ENCODE results near the gene PRKCZ.

Gene PRKCZ

DNA sequence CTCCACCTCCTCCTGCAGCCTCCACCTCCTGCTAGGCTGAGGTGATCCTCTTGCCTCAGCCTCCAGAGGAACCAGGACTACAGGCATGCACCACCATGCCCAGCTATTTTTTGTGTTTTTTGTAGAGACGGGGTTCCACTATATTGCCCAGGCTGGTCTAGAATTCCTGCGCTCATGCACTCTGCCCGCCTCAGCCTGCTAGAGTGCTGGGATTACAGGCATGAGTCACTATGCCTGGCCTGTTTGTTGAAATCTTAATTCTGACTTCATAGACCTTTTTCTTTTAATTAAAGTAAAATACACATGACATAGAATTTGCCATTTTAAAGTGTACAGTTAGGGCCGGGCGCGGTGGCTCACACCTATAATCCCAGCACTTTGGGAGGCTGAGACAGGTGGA lies 101.7 kb downstream of the PRKCZ start:
- Histone ChIP-seq H3K4me1 (ENCODE audit: control insufficient read depth, insufficient read depth, low read length) (no peaks in the 10 kb centered on the region), H3K36me3 (ENCODE audit: control insufficient read depth in 2 of 2, insufficient read depth in 2 of 2, low read length in 2 of 2) (no peaks in the 10 kb centered on the region), H3K27me3 (ENCODE audit: control insufficient read depth in 1 of 2, insufficient read depth in 2 of 2, low read length in 2 of 2) (no peaks in the 10 kb centered on the region), H3K4me3 (ENCODE audit: low read length in 2 of 2) (no peak overlapping the region), H3K9me3 (ENCODE audit: control insufficient read depth in 2 of 2, low read length in 2 of 2) (no peaks in the 10 kb centered on the region), H3K9ac (ENCODE audit: low read length in 2 of 2) (no peak overlapping the region), H3K27ac (ENCODE audit: low read length) (no peak overlapping the region)

GRCh38 chr1:2152954-2153353 lies 102.7 kb downstream of the PRKCZ start:
- H3K9ac ChIP-seq (ENCODE audit: low read length in 2 of 2): no peak overlapping the region
- no peak overlapping the region for H3K27ac ChIP-seq (ENCODE audit: low read length)
- no peaks in the 10 kb centered on the region for H3K36me3 ChIP-seq (ENCODE audit: control insufficient read depth in 2 of 2, insufficient read depth in 2 of 2, low read length in 2 of 2)
- no peaks in the 10 kb centered on the region for H3K9me3 ChIP-seq (ENCODE audit: control insufficient read depth in 2 of 2, low read length in 2 of 2)
- H3K4me3 ChIP-seq (ENCODE audit: low read length in 2 of 2): no peak overlapping the region
- H3K27me3 ChIP-seq (ENCODE audit: control insufficient read depth in 1 of 2, insufficient read depth in 2 of 2, low read length in 2 of 2): no peaks in the 10 kb centered on the region
- H3K4me1 ChIP-seq (ENCODE audit: control insufficient read depth, insufficient read depth, low read length): no peaks in the 10 kb centered on the region

DNA sequence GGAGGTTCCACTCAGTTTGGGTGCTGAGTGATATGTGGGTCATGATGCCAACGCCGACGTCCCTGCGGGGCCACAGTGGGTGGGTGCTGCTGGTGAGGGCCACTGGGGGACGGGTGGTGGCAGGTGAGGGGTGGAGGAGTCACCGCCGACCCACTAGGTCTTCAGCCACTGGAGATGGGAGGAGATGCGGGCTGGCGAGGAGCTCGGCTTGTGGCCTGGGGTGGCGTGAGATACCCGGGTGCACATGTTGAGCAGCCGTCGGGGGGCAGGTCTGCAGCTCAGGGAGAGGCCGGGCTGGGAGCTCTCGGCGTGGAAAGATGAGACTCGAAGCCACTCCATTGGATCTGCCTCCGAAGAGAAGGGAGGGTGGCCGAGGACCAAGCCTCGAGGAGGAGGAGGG lies 103.8 kb downstream of the PRKCZ start:
- H3K9me3 ChIP-seq (ENCODE audit: control insufficient read depth in 2 of 2, low read length in 2 of 2): no peaks in the 10 kb centered on the region
- no peaks in the 10 kb centered on the region for H3K36me3 ChIP-seq (ENCODE audit: control insufficient read depth in 2 of 2, insufficient read depth in 2 of 2, low read length in 2 of 2)

GRCh38 chr1:2155147-2155598 lies 105.0 kb downstream of the PRKCZ start:
- Histone ChIP-seq H3K36me3 (ENCODE audit: control insufficient read depth in 2 of 2, insufficient read depth in 2 of 2, low read length in 2 of 2) (no peaks in the 10 kb centered on the region), H3K4me1 (ENCODE audit: control insufficient read depth, insufficient read depth, low read length) (no peaks in the 10 kb centered on the region), H3K27me3 (ENCODE audit: control insufficient read depth in 1 of 2, insufficient read depth in 2 of 2, low read length in 2 of 2) (no peaks in the 10 kb centered on the region), H3K9ac (ENCODE audit: low read length in 2 of 2) (no peak overlapping the region), H3K27ac (ENCODE audit: low read length) (no peak overlapping the region), H3K9me3 (ENCODE audit: control insufficient read depth in 2 of 2, low read length in 2 of 2) (no peaks in the 10 kb centered on the region), H3K4me3 (ENCODE audit: low read length in 2 of 2) (no peak overlapping the region)

More for the DNA sequence above, 103.8 kb downstream of the PRKCZ start:
- H3K4me1 ChIP-seq (ENCODE audit: control insufficient read depth, insufficient read depth, low read length): no peaks in the 10 kb centered on the region
- no peak overlapping the region for H3K9ac ChIP-seq (ENCODE audit: low read length in 2 of 2)
- H3K27me3 ChIP-seq (ENCODE audit: control insufficient read depth in 1 of 2, insufficient read depth in 2 of 2, low read length in 2 of 2): no peaks in the 10 kb centered on the region
- H3K4me3 ChIP-seq (ENCODE audit: low read length in 2 of 2): no peak overlapping the region
- no peak overlapping the region for H3K27ac ChIP-seq (ENCODE audit: low read length)

- no peak overlapping the region for H3K9ac ChIP-seq (ENCODE audit: low read length in 2 of 2)
- no peaks in the 10 kb centered on the region for H3K9me3 ChIP-seq (ENCODE audit: control insufficient read depth in 2 of 2, low read length in 2 of 2)
- H3K27ac ChIP-seq (ENCODE audit: low read length): no peak overlapping the region
- H3K36me3 ChIP-seq (ENCODE audit: control insufficient read depth in 2 of 2, insufficient read depth in 2 of 2, low read length in 2 of 2): no peaks in the 10 kb centered on the region
- no peaks in the 10 kb centered on the region for H3K27me3 ChIP-seq (ENCODE audit: control insufficient read depth in 1 of 2, insufficient read depth in 2 of 2, low read length in 2 of 2)
- H3K4me3 ChIP-seq (ENCODE audit: low read length in 2 of 2): no peak overlapping the region
- no peaks in the 10 kb centered on the region for H3K4me1 ChIP-seq (ENCODE audit: control insufficient read depth, insufficient read depth, low read length)
These were observed 105.6 kb downstream of the PRKCZ start for GRCh38 chr1:2155788-2156187.

GRCh38 chr1:2156866-2157265 lies 106.7 kb downstream of the PRKCZ start:
- Histone ChIP-seq H3K36me3 (ENCODE audit: control insufficient read depth in 2 of 2, insufficient read depth in 2 of 2, low read length in 2 of 2) (no peaks in the 10 kb centered on the region), H3K4me1 (ENCODE audit: control insufficient read depth, insufficient read depth, low read length) (no peaks in the 10 kb centered on the region), H3K27me3 (ENCODE audit: control insufficient read depth in 1 of 2, insufficient read depth in 2 of 2, low read length in 2 of 2) (no peaks in the 10 kb centered on the region), H3K27ac (ENCODE audit: low read length) (no peak overlapping the region), H3K9ac (ENCODE audit: low read length in 2 of 2) (no peak overlapping the region), H3K4me3 (ENCODE audit: low read length in 2 of 2) (no peak overlapping the region), H3K9me3 (ENCODE audit: control insufficient read depth in 2 of 2, low read length in 2 of 2) (no peaks in the 10 kb centered on the region)

GRCh38 chr1:2157856-2158255 lies 107.6 kb downstream of the PRKCZ start:
- Histone ChIP-seq H3K4me3 (ENCODE audit: low read length in 2 of 2) (no peak overlapping the region), H3K36me3 (ENCODE audit: control insufficient read depth in 2 of 2, insufficient read depth in 2 of 2, low read length in 2 of 2) (no peaks in the 10 kb centered on the region), H3K9ac (ENCODE audit: low read length in 2 of 2) (no peak overlapping the region), H3K27ac (ENCODE audit: low read length) (no peak overlapping the region), H3K27me3 (ENCODE audit: control insufficient read depth in 1 of 2, insufficient read depth in 2 of 2, low read length in 2 of 2) (no peaks in the 10 kb centered on the region), H3K9me3 (ENCODE audit: control insufficient read depth in 2 of 2, low read length in 2 of 2) (no peaks in the 10 kb centered on the region), H3K4me1 (ENCODE audit: control insufficient read depth, insufficient read depth, low read length) (no peaks in the 10 kb centered on the region)

DNA sequence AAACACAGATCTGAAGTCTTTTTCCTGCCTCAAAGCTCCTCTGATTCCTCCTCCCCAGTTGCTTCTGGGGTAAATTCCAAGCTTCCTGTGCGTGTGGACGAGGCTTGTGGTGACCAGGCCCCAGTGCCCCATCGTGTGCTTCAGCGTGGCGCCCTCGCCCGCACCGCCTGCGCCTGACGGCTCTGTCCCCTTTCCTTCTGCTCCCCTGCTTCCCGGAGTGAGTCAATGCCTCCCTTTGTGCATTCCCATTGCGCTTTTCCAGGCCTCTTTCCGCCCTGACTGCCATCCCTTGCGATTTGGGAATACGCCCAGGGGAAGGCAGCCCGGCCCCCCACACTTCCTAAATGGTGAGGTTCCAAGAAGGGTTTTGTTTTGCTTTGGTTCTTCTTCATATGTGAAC lies 108.1 kb downstream of the PRKCZ start:
- H3K27ac ChIP-seq (ENCODE audit: low read length): no peak overlapping the region
- no peaks in the 10 kb centered on the region for H3K4me1 ChIP-seq (ENCODE audit: control insufficient read depth, insufficient read depth, low read length)
- H3K36me3 ChIP-seq (ENCODE audit: control insufficient read depth in 2 of 2, insufficient read depth in 2 of 2, low read length in 2 of 2): no peaks in the 10 kb centered on the region
- H3K27me3 ChIP-seq (ENCODE audit: control insufficient read depth in 1 of 2, insufficient read depth in 2 of 2, low read length in 2 of 2): no peaks in the 10 kb centered on the region
- H3K9ac ChIP-seq (ENCODE audit: low read length in 2 of 2): no peak overlapping the region
- no peak overlapping the region for H3K4me3 ChIP-seq (ENCODE audit: low read length in 2 of 2)
- no peaks in the 10 kb centered on the region for H3K9me3 ChIP-seq (ENCODE audit: control insufficient read depth in 2 of 2, low read length in 2 of 2)

DNA sequence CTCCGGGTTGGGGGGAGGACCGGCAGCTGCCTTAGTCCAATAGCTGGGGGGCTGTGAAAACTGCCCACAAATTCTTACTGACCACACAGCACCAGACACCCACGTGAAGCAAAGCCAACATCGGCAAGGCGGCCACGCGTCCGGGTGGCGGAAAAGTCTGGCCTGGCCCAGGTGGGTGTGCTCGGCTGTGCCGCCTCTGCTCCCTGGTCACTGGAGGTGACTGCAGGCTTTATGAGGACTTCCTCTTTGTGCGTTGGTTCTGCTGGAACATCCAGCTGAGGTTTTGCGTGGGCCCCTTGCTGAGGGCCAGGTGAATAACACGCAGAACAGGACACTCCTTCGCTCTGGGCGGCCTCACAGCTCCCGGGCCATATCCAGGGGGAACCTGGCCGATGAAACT lies 108.9 kb downstream of the PRKCZ start:
- Histone ChIP-seq H3K27ac (ENCODE audit: low read length) (no peak overlapping the region), H3K27me3 (ENCODE audit: control insufficient read depth in 1 of 2, insufficient read depth in 2 of 2, low read length in 2 of 2) (no peaks in the 10 kb centered on the region), H3K4me1 (ENCODE audit: control insufficient read depth, insufficient read depth, low read length) (no peaks in the 10 kb centered on the region), H3K36me3 (ENCODE audit: control insufficient read depth in 2 of 2, insufficient read depth in 2 of 2, low read length in 2 of 2) (no peaks in the 10 kb centered on the region), H3K4me3 (ENCODE audit: low read length in 2 of 2) (no peak overlapping the region), H3K9ac (ENCODE audit: low read length in 2 of 2) (no peak overlapping the region), H3K9me3 (ENCODE audit: control insufficient read depth in 2 of 2, low read length in 2 of 2) (no peaks in the 10 kb centered on the region)

DNA sequence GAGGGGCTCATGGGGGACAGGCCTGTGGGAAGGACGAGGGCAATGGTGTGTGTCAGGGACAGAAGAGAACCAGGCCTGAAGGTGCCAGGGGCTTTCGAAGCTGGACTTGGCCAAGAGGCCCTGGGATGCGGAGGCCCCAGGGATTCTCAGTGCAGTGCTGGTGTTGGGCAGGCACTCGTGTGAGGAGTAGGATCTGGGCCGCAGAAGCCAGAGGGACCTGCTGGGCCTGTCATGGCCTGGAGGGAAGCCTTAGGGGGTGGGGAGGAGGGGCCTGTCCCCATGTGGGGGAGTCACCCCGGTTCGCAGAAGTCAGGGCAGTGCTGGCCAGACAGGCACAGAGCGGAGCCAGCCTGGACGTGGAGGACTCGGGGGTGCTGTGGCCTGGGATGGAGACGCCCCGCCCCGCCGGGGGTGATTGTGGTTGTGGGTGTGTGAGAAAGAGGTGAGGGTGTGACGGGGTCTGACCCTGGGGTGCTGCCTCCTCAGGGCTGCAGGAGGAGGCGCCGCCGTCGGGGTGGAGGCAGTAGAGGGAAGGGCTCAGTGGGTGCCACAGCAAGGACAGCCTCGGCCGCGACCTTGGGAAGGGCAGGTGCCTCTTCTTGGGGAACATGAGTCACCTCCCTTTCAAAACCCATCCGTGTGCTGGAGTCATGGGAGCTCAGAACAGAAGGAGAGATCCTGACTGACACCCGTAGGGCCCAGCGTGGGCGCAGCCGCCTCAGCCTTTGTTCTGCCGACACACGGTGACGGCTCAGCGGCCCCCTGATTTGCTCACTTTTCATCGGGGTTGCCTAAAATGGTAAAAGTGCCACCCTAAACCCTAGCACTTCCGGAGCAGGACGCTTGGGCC lies 110.5 kb downstream of the PRKCZ start:
- Histone ChIP-seq H3K9ac (ENCODE audit: low read length in 2 of 2) (no peak overlapping the region), H3K9me3 (ENCODE audit: control insufficient read depth in 2 of 2, low read length in 2 of 2) (no peaks in the 10 kb centered on the region), H3K36me3 (ENCODE audit: control insufficient read depth in 2 of 2, insufficient read depth in 2 of 2, low read length in 2 of 2) (no peaks in the 10 kb centered on the region), H3K4me3 (ENCODE audit: low read length in 2 of 2) (no peak overlapping the region), H3K27ac (ENCODE audit: low read length) (no peak overlapping the region), H3K4me1 (ENCODE audit: control insufficient read depth, insufficient read depth, low read length) (no peaks in the 10 kb centered on the region), H3K27me3 (ENCODE audit: control insufficient read depth in 1 of 2, insufficient read depth in 2 of 2, low read length in 2 of 2) (no peaks in the 10 kb centered on the region)

- no peaks in the 10 kb centered on the region for H3K9me3 ChIP-seq (ENCODE audit: control insufficient read depth in 2 of 2, low read length in 2 of 2)
- H3K9ac ChIP-seq (ENCODE audit: low read length in 2 of 2): no peak overlapping the region
- no peak overlapping the region for H3K4me3 ChIP-seq (ENCODE audit: low read length in 2 of 2)
These were observed 113.0 kb downstream of the PRKCZ start for GRCh38 chr1:2163205-2163604.

More at GRCh38 chr1:2163205-2163604, 113.0 kb downstream of the PRKCZ start:
- Histone ChIP-seq H3K27me3 (ENCODE audit: control insufficient read depth in 1 of 2, insufficient read depth in 2 of 2, low read length in 2 of 2) (peaks cover 0 to 2% of the 10 kb centered on the region in 2 donors), H3K27ac (ENCODE audit: low read length) (no peak overlapping the region), H3K4me1 (ENCODE audit: control insufficient read depth, insufficient read depth, low read length) (no peaks in the 10 kb centered on the region), H3K36me3 (ENCODE audit: control insufficient read depth in 2 of 2, insufficient read depth in 2 of 2, low read length in 2 of 2) (no peaks in the 10 kb centered on the region)
